Limb (tissue), 2 donors: ENCODE measurements around the gene HEATR9.

ENCODE experiments used
- DNase-seq, 2 donors: peaks; one replicate each; pipeline ENCODE4 v3.0.0-alpha.2; 2016; ENCODE audit errors: extremely low spot score in 2 of 2

HEATR9 gene

GRCh38 chr17:35809855-35810461, 58.7 kb downstream of the HEATR9 start:
- no peak for DNase-seq

GRCh38 chr17:35808962-35809854, 59.5 kb downstream of the HEATR9 start, which contains the start of gene TAF15:
TAF15 (plus strand) TSS chr17:35809484; CDS start chr17:35809570, 86 bp downstream.
- DNase-seq, result peak; percentile 96 to 99

GRCh38 chr17:35808240-35808961, 60.3 kb downstream of the HEATR9 start:
- no peak for DNase-seq

- DNase-seq, result no peak
These were observed 61.1 kb downstream of the HEATR9 start for GRCh38 chr17:35807371-35808144.
